GM12878 (cell line): ENCODE measurements around the gene ROR2. TPM values are rescaled to one million over a fixed set of nuclear protein-coding genes. Genes with fewer than 3 reads are reported as not detected.

Experiments
- ATAC-seq: fragments of 200-7000 bp; cut with Tn5 transposase; 3 replicates; pipeline ENCODE4 v1.9.1; 2020; ENCODE audit warnings: mild to moderate bottlenecking, moderate library complexity
- BruUV-seq: library from RNA; stranded (reverse); fragments of 400-500 nt; replicated peaks from 2 replicates; lab custom pipeline; 2021; lab: Mats Ljungman, UMichigan
- CTCF ChIA-PET: fragments of 300-600 bp; sonication (Branson Sonifier 250); formaldehyde crosslinking; extraction: SDS; loops from one replicate; lab custom pipeline; 2021; ENCODE audit warnings: inconsistent platforms; lab: Yijun Ruan, JAX
- POLR2A ChIA-PET: fragments of 350-600 bp; formaldehyde crosslinking; extraction: SDS; loops from one replicate; lab custom pipeline; 2021; ENCODE audit warnings: inconsistent platforms; lab: Charles Lee
- RAD21 ChIA-PET: fragments of 300-600 bp; sonication (Branson Sonifier 250); formaldehyde crosslinking; loops from one replicate; lab custom pipeline; 2023; ENCODE audit warnings: antibody characterized with exemption; ENCODE audit not compliant: unreplicated experiment; lab: Charles Lee
- SMC1A ChIA-PET: fragments of 300-600 bp; sonication (Branson Sonifier 250); formaldehyde crosslinking; loops from one replicate; lab custom pipeline; 2023; ENCODE audit not compliant: unreplicated experiment, uncharacterized antibody; lab: Charles Lee
- DNase-seq: peaks from one replicate; pipeline ENCODE4 v3.0.0-alpha.2; 2011; ENCODE audit warnings: low read depth, low spot score
- FAIRE-seq: peaks from 3 replicates; lab custom pipeline; 2011; peaks lifted over from hg19 to GRCh38; lab: Jason Lieb, UNC
- H2AFZ ChIP-seq: 2 replicates; pipeline ENCODE4 v1.6.0; 2011; ENCODE audit warnings: low read depth, low read length, control low read depth; ENCODE audit not compliant: control insufficient read depth
- H3K27ac ChIP-seq: 2 replicates; pipeline ENCODE4 v1.5.1; 2011; ENCODE audit warnings: control low read depth; ENCODE audit not compliant: control insufficient read depth, insufficient read depth
- H3K27me3 ChIP-seq, 2 experiments: replicated peaks in 1 of 2; 2 replicates each; pipeline versions ENCODE4 v1.6.0 to v1.6.1; 2011; ENCODE audit warnings: low read length in 1 of 2; ENCODE audit not compliant: control insufficient read depth in 2 of 2, insufficient read depth in 2 of 2
- H3K36me3 ChIP-seq, 2 experiments: 2 replicates each; pipeline ENCODE4 v1.5.1; 2011; ENCODE audit warnings: low read length in 1 of 2; ENCODE audit not compliant: control insufficient read depth in 2 of 2, insufficient read depth in 2 of 2
- H3K4me1 ChIP-seq: 2 replicates; pipeline ENCODE4 v1.6.1; 2011; ENCODE audit warnings: mild to moderate bottlenecking, low read length, moderate library complexity, mixed read lengths; ENCODE audit not compliant: control insufficient read depth, insufficient read depth
- H3K4me2 ChIP-seq: 2 replicates; pipeline ENCODE4 v1.6.0; 2011; ENCODE audit warnings: control low read depth; ENCODE audit not compliant: control insufficient read depth, insufficient read depth
- H3K4me3 ChIP-seq: fragments of 200-600 bp; sonication (generic); 2 replicates; pipeline ENCODE4 v1.5.1; 2016
- H3K79me2 ChIP-seq: 2 replicates; pipeline ENCODE4 v1.6.0; 2011; ENCODE audit warnings: low read length; ENCODE audit not compliant: control insufficient read depth, insufficient read depth
- H3K9ac ChIP-seq: 2 replicates; pipeline ENCODE4 v1.8.0; 2011; ENCODE audit warnings: low read length, control low read depth, mixed read lengths; ENCODE audit not compliant: control insufficient read depth, insufficient read depth
- H3K9me3 ChIP-seq: replicated peaks from 3 replicates; pipeline ENCODE4 v1.5.1; 2011; ENCODE audit warnings: mild to moderate bottlenecking, low read length; ENCODE audit not compliant: control insufficient read depth, insufficient read depth
- H4K20me1 ChIP-seq: 2 replicates; pipeline ENCODE4 v1.6.0; 2011; ENCODE audit not compliant: control insufficient read depth, insufficient read depth
- BCL11A ChIP-seq: IDR thresholded peaks from 2 replicates; pipeline ENCODE4 v1.6.1; 2011; ENCODE audit warnings: low read depth, low read length
- BHLHE40 ChIP-seq, 2 experiments: fragments of 450-650 bp in 1 of 2; IDR thresholded peaks; 2 replicates each; pipeline ENCODE4 v1.6.1; 2011 to 2017; ENCODE audit warnings: low read depth in 2 of 2, borderline replicate concordance in 1 of 2, improper control_type of control experiment in 1 of 2, low read length in 1 of 2, mild to moderate bottlenecking in 1 of 2
- DPF2 ChIP-seq: fragments of 450-650 bp; IDR thresholded peaks from 2 replicates; pipeline ENCODE4 v1.6.1; 2017; ENCODE audit warnings: mild to moderate bottlenecking
- FOXK2 ChIP-seq: fragments of 450-650 bp; IDR thresholded peaks from 2 replicates; pipeline ENCODE4 v1.6.1; 2017; ENCODE audit warnings: mild to moderate bottlenecking, moderate library complexity
- MEF2B ChIP-seq: fragments of 450-650 bp; IDR thresholded peaks from 2 replicates; pipeline ENCODE4 v1.6.1; 2018; ENCODE audit warnings: mild to moderate bottlenecking, moderate library complexity; ENCODE audit not compliant: partially characterized antibody, poor library complexity, severe bottlenecking
- SPI1 ChIP-seq: IDR thresholded peaks from 2 replicates; pipeline ENCODE4 v1.6.1; 2011; ENCODE audit warnings: low read depth, mild to moderate bottlenecking, low read length, moderate library complexity, borderline replicate concordance; ENCODE audit not compliant: insufficient read depth
- SRF ChIP-seq, 2 experiments: IDR thresholded peaks; 2 replicates each; pipeline ENCODE4 v1.6.1; 2011; ENCODE audit warnings: low read depth in 2 of 2, low read length in 2 of 2, mild to moderate bottlenecking in 1 of 2, moderate library complexity in 1 of 2
- SUZ12 ChIP-seq: fragments of 200-600 bp; sonication (generic); IDR thresholded peaks from one replicate; pipeline ENCODE4 v1.6.1; 2018; ENCODE audit warnings: antibody characterized with exemption, mild to moderate bottlenecking; ENCODE audit not compliant: unreplicated experiment
- TARDBP ChIP-seq: IDR thresholded peaks from 2 replicates; pipeline ENCODE4 v1.6.1; 2016; ENCODE audit warnings: borderline replicate concordance
- WRNIP1 ChIP-seq: IDR thresholded peaks from 2 replicates; pipeline ENCODE4 v1.6.1; 2011; ENCODE audit warnings: low read depth, low read length, improper control_type of control experiment, borderline replicate concordance
- WGBS: methylation state at CpG from one replicate; pipeline ENCODE4 v1.1.6; 2016; ENCODE audit warnings: low lambda C conversion rate; ENCODE audit not compliant: insufficient replicate concordance, insufficient coverage; ENCODE audit errors: missing lambda C conversion rate; 5-methylcytosine and 5-hydroxymethylcytosine counted together
- in situ Hi-C: fragments of 300-500 bp; cut with MboI; formaldehyde crosslinking; loops from 9 replicates; pipeline ENCODE4 v1.14.3; 2018; ENCODE audit warnings: mixed read lengths
- intact Hi-C: fragments of 100-400 bp; cut with micrococcal nuclease; formaldehyde crosslinking; loops from one replicate; pipeline ENCODE4 v1.14.2; 2022; ENCODE audit not compliant: unreplicated experiment
- polyA plus RNA-seq, 11 experiments: library from polyadenylated mRNA; depleted of rRNA in 4 of 11; unstranded in 6 of 11; stranded (reverse) in 5 of 11; fragments of >200 nt; fragmentation: Nextera tagmentation in 4 of 11; fragmentation: Illumina TruSeq in 1 of 11; extraction: Ambion mirVana in 4 of 11; extraction: Trizol in 1 of 11; gene quantifications; 1 replicate in 1 of 11; 2 replicates in 10 of 11; pipeline versions ENCODE4 v1.2.1 to v1.2.3, GENCODE V29; 2011 to 2016; ENCODE audit warnings: inconsistent platforms in 2 of 11, missing spikeins in 2 of 11, low read depth in 1 of 11
- total RNA-seq, 4 experiments: library from RNA; depleted of rRNA in 3 of 4; stranded (reverse); fragments of >200 nt in 3 of 4; fragmentation: Illumina TruSeq in 1 of 4; extraction: Trizol in 1 of 4; gene quantifications; 2 replicates each; pipeline versions ENCODE4 v1.2.1 to v1.2.3, GENCODE V29; 2013 to 2021
- TF ChIP-seq, protein P1 (sequence below): fragments of 450-650 bp; IDR thresholded peaks from 2 replicates; pipeline ENCODE4 v1.6.1; 2018; ENCODE audit warnings: borderline replicate concordance, mild to moderate bottlenecking; ENCODE audit not compliant: partially characterized antibody

ROR2 gene
- total and polyA plus RNA-seq, 10 of the 15 experiments (the other 5 are each of a cell fraction or from before 2014, with no cell fraction given) = 0.03 to 0.05 TPM; not detected in 8

DNA sequence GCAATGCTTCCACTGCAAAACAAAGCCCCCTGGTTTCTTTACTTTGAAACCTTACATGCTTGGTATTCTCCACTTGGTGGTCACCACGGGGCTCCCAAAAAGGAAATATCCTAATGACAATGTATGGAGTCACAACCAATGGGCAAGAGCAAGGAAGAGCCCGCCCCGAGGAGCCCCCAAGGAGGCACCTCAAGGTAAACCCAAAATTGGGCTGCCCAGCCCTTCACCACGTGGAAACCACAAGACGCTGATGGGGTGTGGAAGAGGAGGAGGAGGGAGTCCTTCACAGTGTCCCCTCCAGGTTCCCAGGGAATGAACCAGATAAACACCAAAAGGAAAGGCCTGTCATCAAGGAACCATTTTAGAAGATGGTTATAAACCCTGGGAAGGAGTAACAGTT lies 3.8 kb downstream of the ROR2 start:
- ATAC-seq (no peak), DNase-seq (no peak), FAIRE-seq (no peak)
- Histone ChIP-seq H4K20me1 (no peaks in the 10 kb centered on the region), H3K9ac (no peak overlapping the region), H3K9me3 (no peaks in the 10 kb centered on the region; the same call in 2 of the 3 replicates), H2AFZ (no peak overlapping the region), H3K79me2 (no peaks in the 10 kb centered on the region), H3K36me3 (no peaks in the 10 kb centered on the region), H3K27me3 (peaks cover 7 to 17% of the 10 kb centered on the region in 2 experiments; a peak in 3 of 4 replicates), H3K4me2 (no peak overlapping the region), H3K27ac (no peak overlapping the region), H3K4me3 (no peak overlapping the region), H3K4me1 (no peaks in the 10 kb centered on the region)
- WGBS = 12% methylated on average over 5 of the region's 5 CpGs
- RAD21 ChIA-PET = interaction anchor here (1.1 kb wide), 1 partner anchor 1030 kb away, joined by 4 read pairs; no protein-coding TSS in a partner anchor
- intact Hi-C loops (no loop called here), in situ Hi-C loops (no loop called here)
- POLR2A ChIA-PET = no interaction called here
- SMC1A ChIA-PET = interaction anchor here (1.0 to 1.2 kb wide), 2 partner anchors 9 to 351 kb away, joined by 3 to 5 read pairs; no protein-coding TSS in a partner anchor
- CTCF ChIA-PET = interaction anchor here (0.9 kb wide), 1 partner anchor 170 kb away, joined by 3 read pairs; no protein-coding TSS in a partner anchor
- TF ChIP-seq SRF (IDR thresholded peaks at IDR 0.05; ENCODE audit: low read depth in 2 of 2, low read length in 2 of 2) = no peak
- TF ChIP-seq SPI1 = no peak
- no peak for TF ChIP-seq SUZ12
- TF ChIP-seq MEF2B = no peak
- TF ChIP-seq TARDBP = no peak
- TF ChIP-seq FOXK2 = no peak
- TF ChIP-seq WRNIP1 = no peak
- no peak for TF ChIP-seq DPF2
- TF ChIP-seq BHLHE40 (IDR thresholded peaks at IDR 0.05; ENCODE audit: borderline replicate concordance in 1 of 2, low read depth in 2 of 2, low read length in 1 of 2) = no peak
- TF ChIP-seq BCL11A = no peak
- TF ChIP-seq, protein P1, sequence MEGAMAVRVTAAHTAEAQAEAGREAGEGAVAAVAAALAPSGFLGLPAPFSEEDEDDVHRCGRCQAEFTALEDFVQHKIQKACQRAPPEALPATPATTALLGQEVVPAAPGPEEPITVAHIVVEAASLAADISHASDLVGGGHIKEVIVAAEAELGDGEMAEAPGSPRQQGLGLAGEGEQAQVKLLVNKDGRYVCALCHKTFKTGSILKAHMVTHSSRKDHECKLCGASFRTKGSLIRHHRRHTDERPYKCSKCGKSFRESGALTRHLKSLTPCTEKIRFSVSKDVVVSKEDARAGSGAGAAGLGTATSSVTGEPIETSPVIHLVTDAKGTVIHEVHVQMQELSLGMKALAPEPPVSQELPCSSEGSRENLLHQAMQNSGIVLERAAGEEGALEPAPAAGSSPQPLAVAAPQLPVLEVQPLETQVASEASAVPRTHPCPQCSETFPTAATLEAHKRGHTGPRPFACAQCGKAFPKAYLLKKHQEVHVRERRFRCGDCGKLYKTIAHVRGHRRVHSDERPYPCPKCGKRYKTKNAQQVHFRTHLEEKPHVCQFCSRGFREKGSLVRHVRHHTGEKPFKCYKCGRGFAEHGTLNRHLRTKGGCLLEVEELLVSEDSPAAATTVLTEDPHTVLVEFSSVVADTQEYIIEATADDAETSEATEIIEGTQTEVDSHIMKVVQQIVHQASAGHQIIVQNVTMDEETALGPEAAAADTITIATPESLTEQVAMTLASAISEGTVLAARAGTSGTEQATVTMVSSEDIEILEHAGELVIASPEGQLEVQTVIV = no peak
- BruUV-seq = no TSS peak
